Erythroblast (primary cell): ENCODE measurements around the gene GFOD2.

Source experiments
- GATA1 ChIP-seq: IDR thresholded peaks from 2 replicates; pipeline ENCODE4 v1.6.1; 2011; ENCODE audit warnings: low read depth, mild to moderate bottlenecking, control low read depth, low read length, moderate library complexity
- POLR2A ChIP-seq: IDR thresholded peaks from 2 replicates; pipeline ENCODE4 v1.6.1; 2011; ENCODE audit warnings: mild to moderate bottlenecking, low read length

DNA sequence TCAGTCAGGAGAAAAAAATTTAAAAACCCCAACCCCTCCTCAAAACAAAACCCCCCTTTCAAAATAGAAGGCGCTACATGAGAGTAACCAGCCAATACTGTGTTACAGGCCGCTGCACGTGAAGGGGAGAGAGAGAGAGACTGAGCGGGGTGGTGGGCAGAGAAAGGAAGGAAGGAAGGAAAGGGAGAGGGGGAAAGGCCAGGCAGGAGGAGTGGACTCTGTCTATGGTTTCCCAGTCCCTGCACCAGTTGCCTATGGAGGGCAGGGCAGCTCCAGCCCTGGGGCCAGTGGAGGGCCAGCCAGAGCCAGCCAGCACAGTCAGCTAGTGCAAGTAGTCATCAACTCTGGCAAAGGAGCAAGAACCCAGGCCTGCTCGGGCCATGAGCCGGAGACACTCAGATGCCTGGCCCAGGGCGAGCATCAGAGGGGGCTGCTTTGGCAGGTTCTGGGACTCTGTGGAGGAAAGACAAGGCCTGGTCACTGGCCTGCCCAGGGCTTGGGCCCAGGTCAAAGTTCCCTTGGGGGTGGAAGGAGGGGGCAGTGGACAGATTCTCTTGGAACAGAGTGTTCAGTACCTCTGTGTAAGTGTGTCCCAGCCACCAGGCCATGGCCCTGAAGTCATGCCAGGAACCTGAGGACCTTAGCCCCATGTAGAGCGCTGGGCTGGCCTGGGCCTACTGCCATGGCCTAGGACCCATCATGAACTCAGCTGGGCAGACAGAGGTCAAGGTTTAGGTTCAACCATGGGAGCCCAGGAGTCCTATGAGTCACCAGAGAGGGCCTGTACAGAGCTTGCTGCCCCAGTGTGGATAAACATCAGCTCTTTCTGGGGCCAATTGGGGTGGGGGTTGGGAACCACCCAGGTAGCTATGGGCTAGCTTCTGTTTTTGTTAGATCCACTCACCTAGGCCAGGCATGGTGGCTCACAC is 7.3 kb upstream of the GFOD2 start:
- TF ChIP-seq POLR2A: no peak
- no peak for TF ChIP-seq GATA1
